A673 (cell line): ENCODE results near the gene RESP18.

Source experiments
- CTCF ChIP-seq: fragments of 300-800, 200-600 bp; sonication (generic); conservative IDR thresholded peaks from 2 replicates; pipeline ENCODE4 v1.5.1; 2017; ENCODE audit warnings: low read depth, mild to moderate bottlenecking, antibody characterized with exemption, low read length, moderate library complexity, mixed read lengths
- EZH2 ChIP-seq: fragments of 200-600 bp; sonication (generic); IDR thresholded peaks from 2 replicates; pipeline ENCODE4 v1.6.1; 2017; ENCODE audit warnings: borderline replicate concordance, low read depth, mild to moderate bottlenecking, mixed read lengths, antibody characterized with exemption, low read length; ENCODE audit not compliant: poor library complexity, severe bottlenecking

GRCh38 chr2:219282375-219282774 is 50.2 kb downstream of the RESP18 start:
- TF ChIP-seq EZH2 (no peak), CTCF (no peak)
